Thyroid gland (tissue), 4 donors: Measurements from ENCODE around the gene ZBTB8OS. TPM values are rescaled to one million over a fixed set of nuclear protein-coding genes. Genes with fewer than 3 reads are reported as not detected.
"Not testable (repeated sequence)": the region's sequence is repeated elsewhere in the genome, so short reads cannot be mapped to it uniquely, and the experiment has no call there.

ENCODE experiments used
- DNase-seq, 2 donors: peaks; one replicate each; pipeline ENCODE4 v3.0.0-alpha.2; 2019
- H3K27ac ChIP-seq, 3 donors: fragments of 200-600 bp; sonication (generic); 1 replicate in 2 of 3; 2 replicates in 1 of 3; pipeline ENCODE4 v1.5.1; 2016 to 2019; ENCODE audit warnings: mild to moderate bottlenecking in 1 of 3, moderate library complexity in 1 of 3
- H3K27me3 ChIP-seq: fragments of 200-600 bp; sonication (generic); one replicate; pipeline ENCODE4 v1.5.1; 2019
- H3K36me3 ChIP-seq, 2 donors: fragments of 200-600 bp; sonication (generic); one replicate each; pipeline ENCODE4 v1.5.1; 2016 to 2019
- H3K4me1 ChIP-seq, 2 donors: fragments of 200-600 bp; sonication (generic); one replicate each; pipeline ENCODE4 v1.5.1; 2017 to 2019
- H3K4me3 ChIP-seq, 3 donors: fragments of 200-600 bp; sonication (generic); replicated peaks in 1 of 3; 1 replicate in 2 of 3; 2 replicates in 1 of 3; pipeline ENCODE4 v1.5.1; 2016; ENCODE audit warnings: mild to moderate bottlenecking in 1 of 3
- H3K9me3 ChIP-seq: fragments of 200-600 bp; sonication (generic); one replicate; pipeline ENCODE4 v1.5.1; 2017
- POLR2A ChIP-seq, 2 donors: fragments of 450-650 bp; IDR thresholded peaks; one replicate each; pipeline ENCODE4 v1.6.1; 2017; ENCODE audit warnings: antibody characterized with exemption in 2 of 2, mild to moderate bottlenecking in 2 of 2, moderate library complexity in 1 of 2
- WGBS, 2 donors: methylation state at CpG; one replicate each; pipeline ENCODE4 v1.1.5; 2017; 5-methylcytosine and 5-hydroxymethylcytosine counted together
- intact Hi-C: fragments of 100-400 bp; cut with DNase I; formaldehyde crosslinking; loops from one replicate; pipeline ENCODE4 v1.15.1; 2023
- total RNA-seq, 4 donors: library from RNA; depleted of rRNA; stranded (reverse); fragments of >200 nt; gene quantifications; one replicate each; pipeline ENCODE4 v1.2.3, GENCODE V29; 2016
- TF ChIP-seq, protein P1 (sequence below), 6 experiments: fragments of 200-600 bp in 3 of 6; fragments of 450-650 bp in 3 of 6; sonication (generic) in 3 of 6; IDR thresholded peaks; one replicate each; pipeline ENCODE4 v1.5.1; 2016 to 2019; ENCODE audit warnings: antibody characterized with exemption in 6 of 6, mild to moderate bottlenecking in 2 of 6, inconsistent platforms in 1 of 6, moderate library complexity in 1 of 6

Gene ZBTB8OS
- total RNA-seq, 4 donors from 2014 or later = 28.3 to 43.4 (median 34.9) TPM

DNA sequence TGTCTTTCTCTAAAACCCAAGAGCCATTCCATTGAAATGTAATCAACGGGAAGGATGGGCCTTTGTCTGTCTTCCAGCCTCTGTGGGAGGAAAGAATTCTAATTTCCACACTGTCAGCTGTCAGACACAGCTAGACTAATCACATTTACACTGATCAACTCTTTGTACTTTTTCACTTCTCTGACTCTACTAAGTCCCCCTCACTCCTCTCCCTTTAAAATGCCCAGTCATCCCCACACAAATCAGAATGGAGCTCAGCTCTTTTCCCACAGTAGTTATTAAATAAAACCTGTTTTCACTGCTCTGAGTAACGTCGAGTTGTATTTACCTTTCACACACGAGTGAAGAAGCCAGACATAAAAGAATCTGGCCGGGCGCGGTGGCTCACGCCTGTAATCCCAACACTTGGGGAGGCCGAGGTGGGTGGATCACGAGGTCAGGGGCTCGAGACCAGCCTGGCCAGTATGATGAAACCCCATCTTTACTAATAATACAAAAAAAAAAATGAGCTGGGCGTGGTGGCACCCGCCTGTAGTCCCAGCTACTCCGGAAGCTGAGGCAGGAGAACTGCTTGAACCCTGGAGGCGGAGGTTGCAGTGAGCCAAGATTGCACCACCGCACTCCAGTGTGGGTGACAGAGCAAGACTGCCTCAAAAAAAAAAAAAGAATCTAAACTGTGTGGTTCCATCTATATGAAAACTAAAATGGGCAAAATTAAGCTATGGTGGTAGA lies 13.3 kb downstream of the ZBTB8OS start:
- no peak overlapping the region for H3K27ac ChIP-seq
- no peak overlapping the region for H3K4me3 ChIP-seq
- TF ChIP-seq, protein P1, sequence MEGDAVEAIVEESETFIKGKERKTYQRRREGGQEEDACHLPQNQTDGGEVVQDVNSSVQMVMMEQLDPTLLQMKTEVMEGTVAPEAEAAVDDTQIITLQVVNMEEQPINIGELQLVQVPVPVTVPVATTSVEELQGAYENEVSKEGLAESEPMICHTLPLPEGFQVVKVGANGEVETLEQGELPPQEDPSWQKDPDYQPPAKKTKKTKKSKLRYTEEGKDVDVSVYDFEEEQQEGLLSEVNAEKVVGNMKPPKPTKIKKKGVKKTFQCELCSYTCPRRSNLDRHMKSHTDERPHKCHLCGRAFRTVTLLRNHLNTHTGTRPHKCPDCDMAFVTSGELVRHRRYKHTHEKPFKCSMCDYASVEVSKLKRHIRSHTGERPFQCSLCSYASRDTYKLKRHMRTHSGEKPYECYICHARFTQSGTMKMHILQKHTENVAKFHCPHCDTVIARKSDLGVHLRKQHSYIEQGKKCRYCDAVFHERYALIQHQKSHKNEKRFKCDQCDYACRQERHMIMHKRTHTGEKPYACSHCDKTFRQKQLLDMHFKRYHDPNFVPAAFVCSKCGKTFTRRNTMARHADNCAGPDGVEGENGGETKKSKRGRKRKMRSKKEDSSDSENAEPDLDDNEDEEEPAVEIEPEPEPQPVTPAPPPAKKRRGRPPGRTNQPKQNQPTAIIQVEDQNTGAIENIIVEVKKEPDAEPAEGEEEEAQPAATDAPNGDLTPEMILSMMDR (IDR thresholded peaks at IDR 0.05) = no peak
- no peak for TF ChIP-seq POLR2A (IDR thresholded peaks at IDR 0.05)
- no peaks in the 10 kb centered on the region for H3K4me1 ChIP-seq
- H3K9me3 ChIP-seq = no peaks in the 10 kb centered on the region
- no peaks in the 10 kb centered on the region for H3K27me3 ChIP-seq
- no peak for DNase-seq
- 85 to 89% methylated on average over 16 of the region's 16 CpGs for WGBS, 2 donors
- intact Hi-C loops = no loop called here
- peaks cover 0 to 4% of the 10 kb centered on the region in 2 donors for H3K36me3 ChIP-seq

DNA sequence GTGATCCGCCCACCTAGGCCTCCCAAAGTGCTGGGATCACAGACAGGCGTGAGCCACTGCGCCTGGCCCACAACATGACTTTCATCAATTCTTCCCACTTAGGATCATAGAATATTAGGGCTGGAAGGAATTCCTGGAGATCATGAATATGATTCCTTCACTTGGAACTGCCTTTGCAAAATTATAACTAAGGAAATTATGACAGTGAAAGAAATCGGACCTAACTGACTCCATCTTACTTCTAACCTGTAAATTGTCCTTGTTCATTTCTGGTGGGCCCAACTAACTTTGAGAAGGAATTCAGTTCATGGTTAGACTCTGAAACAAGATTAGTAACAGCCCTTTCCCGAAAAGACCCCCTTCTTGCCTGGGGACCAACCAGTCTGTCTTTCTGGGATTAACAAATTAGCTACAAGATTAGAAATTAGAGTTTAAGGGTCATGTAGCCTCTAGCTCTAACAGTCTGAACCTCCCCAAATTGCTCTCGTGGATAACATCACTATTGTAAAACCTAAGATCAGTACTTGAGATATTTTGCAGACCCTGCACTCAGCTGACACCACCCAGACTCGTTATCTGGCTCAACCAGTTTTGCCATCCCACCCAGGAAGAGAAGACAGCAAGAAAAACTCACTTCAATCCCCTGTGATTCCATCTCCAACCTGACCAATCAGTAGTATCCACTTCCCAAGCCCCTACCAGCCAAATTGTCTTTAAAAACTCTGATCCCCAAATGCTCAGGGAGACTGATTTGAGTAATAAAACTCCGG lies 14.7 kb downstream of the ZBTB8OS start:
- Histone ChIP-seq H3K4me3 (no peak overlapping the region), H3K9me3 (no peaks in the 10 kb centered on the region), H3K4me1 (no peaks in the 10 kb centered on the region), H3K27ac (no peak overlapping the region), H3K36me3 (peaks cover 0 to 5% of the 10 kb centered on the region in 2 donors), H3K27me3 (no peaks in the 10 kb centered on the region)
- no peak for DNase-seq
- TF ChIP-seq, protein P1 (IDR thresholded peaks at IDR 0.05) = no peak
- no peak for TF ChIP-seq POLR2A (IDR thresholded peaks at IDR 0.05)
- intact Hi-C loops = no loop called here
- WGBS, 2 donors = 90 to 94% methylated on average over 8 of the region's 8 CpGs

DNA sequence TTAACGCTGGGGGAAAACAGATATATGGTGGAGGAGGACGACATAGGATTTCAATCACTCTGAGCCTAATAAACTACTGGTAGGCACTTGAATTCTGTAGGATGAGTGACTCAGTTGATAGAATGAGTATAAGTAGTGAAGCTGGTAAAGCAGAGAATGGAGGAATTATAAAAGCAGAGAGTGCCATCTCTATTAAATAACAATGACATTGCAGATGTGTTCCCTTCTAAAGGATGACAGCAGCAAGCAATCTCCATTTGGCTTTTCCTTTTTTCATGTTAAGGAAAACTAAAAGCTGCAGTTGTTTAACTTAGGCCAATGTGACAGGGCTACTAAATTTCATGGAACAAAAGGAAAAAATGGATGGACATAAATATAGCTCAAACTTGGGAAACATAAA lies 17.5 kb downstream of the ZBTB8OS start:
- H3K36me3 ChIP-seq = peaks cover 0 to 14% of the 10 kb centered on the region in 2 donors
- TF ChIP-seq POLR2A (IDR thresholded peaks at IDR 0.05) = no peak
- TF ChIP-seq, protein P1 (IDR thresholded peaks at IDR 0.05) = no peak
- no peaks in the 10 kb centered on the region for H3K4me1 ChIP-seq
- no peak overlapping the region for H3K27ac ChIP-seq
- no peak for DNase-seq
- H3K9me3 ChIP-seq = no peaks in the 10 kb centered on the region
- no peaks in the 10 kb centered on the region for H3K27me3 ChIP-seq
- no peak overlapping the region for H3K4me3 ChIP-seq
- intact Hi-C loops = no loop called here
- 77 to 80% methylated on average over 2 of the region's 2 CpGs for WGBS, 2 donors

DNA sequence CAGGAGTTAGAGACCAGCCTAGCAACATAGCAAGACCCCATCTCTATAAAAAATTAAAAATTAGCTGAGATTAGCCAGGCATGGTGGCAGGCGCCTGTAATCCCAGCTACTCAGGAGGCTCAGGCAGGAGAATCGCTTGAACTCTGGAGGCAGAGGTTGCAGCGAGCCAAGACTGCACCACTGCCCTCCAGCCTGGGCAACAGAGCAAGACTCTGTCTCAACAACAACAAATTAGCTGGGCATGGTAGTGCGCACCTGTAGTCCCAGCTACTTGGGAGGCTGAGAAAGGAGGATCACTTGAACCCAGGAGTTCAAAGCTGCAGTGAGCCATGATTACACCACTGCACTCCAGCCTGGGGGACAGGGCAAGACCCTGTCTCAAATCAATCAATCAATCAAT lies 20.2 kb downstream of the ZBTB8OS start:
- DNase-seq, intact Hi-C loops, H3K9me3 ChIP-seq, H3K27me3 ChIP-seq, H3K27ac ChIP-seq, H3K4me1 ChIP-seq, H3K4me3 ChIP-seq: not testable (repeated sequence)
- WGBS, 2 donors = 95 to 96% methylated on average over 3 to 4 of the region's 4 CpGs
- peaks cover 0 to 24% of the 10 kb centered on the region in 2 donors for H3K36me3 ChIP-seq

DNA sequence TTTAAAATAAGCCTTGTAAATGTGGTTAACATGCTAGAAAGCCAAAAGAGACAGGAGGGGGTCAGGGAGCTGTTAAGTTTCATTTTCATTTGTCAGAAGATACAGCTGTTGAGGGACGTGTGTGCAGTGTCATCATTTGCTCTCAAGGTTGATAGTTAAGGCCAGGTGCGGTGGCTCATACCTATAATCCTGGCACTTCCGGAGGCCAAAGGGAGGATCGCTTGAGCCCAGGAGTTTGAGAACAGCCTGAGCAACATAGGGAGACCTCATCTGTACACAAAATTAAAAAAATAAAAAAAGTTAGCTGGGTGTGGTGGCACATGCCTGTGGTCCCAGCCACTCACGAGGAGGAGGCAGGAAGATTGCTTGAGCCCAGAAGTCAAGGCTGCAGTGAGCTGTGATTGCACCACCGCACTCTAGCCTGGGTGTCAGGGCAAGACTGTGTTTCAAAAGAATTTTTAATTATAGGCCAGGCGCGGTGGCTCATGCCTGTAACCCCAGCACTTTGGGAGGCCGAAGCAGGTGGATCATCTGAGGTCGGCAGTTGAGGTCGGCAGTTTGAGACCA lies 22.7 kb downstream of the ZBTB8OS start:
- no peak for TF ChIP-seq POLR2A (IDR thresholded peaks at IDR 0.05)
- TF ChIP-seq, protein P1 (IDR thresholded peaks at IDR 0.05) = no peak
- H3K9me3 ChIP-seq = no peaks in the 10 kb centered on the region
- no peaks in the 10 kb centered on the region for H3K27me3 ChIP-seq
- no peak overlapping the region for H3K4me3 ChIP-seq
- DNase-seq = no peak
- H3K36me3 ChIP-seq = peaks cover 0 to 24% of the 10 kb centered on the region in 2 donors
- H3K4me1 ChIP-seq = no peaks in the 10 kb centered on the region
- WGBS, 2 donors = 93 to 95% methylated on average over 11 of the region's 11 CpGs
- intact Hi-C loops = no loop called here
- no peak overlapping the region for H3K27ac ChIP-seq
